ENCODE results near the gene MTHFR. TPM values are rescaled to one million over a fixed set of nuclear protein-coding genes. Genes with fewer than 3 reads are reported as not detected.
A peak's percentile ranks its signal among the peaks of the same experiment; 100 is the strongest.

The MTHFR gene
- total RNA-seq (2014; rRNA removed; shearing (Covaris generic)): 3.5 and 4.6 TPM in 2 replicates

GRCh38 chr1:11805422-11806306 is at the start of gene MTHFR, which contains the start of gene CLCN6:
Gene MTHFR (minus strand): TSS chr1:11805964. CDS start chr1:11803116, 2,848 bp downstream.
Gene CLCN6 (plus strand): TSS chr1:11806191. CDS start chr1:11806263, 72 bp downstream.
- DNase-seq (ENCODE audit: low spot score): peak; percentile 93

- DNase-seq (ENCODE audit: low spot score): no peak
These were observed 49.7 kb upstream of the MTHFR start for GRCh38 chr1:11855430-11855829.

GRCh38 chr1:11854519-11854918 is 48.8 kb upstream of the MTHFR start:
- DNase-seq (ENCODE audit: low spot score): no peak

- DNase-seq (ENCODE audit: low spot score): no peak
These were observed 45.4 kb upstream of the MTHFR start for GRCh38 chr1:11851180-11851579.

GRCh38 chr1:11850156-11850555 is 44.4 kb upstream of the MTHFR start:
- DNase-seq (ENCODE audit: low spot score): no peak

- DNase-seq (ENCODE audit: low spot score): no peak
These were observed 42.6 kb upstream of the MTHFR start for GRCh38 chr1:11848373-11848700.

GRCh38 chr1:11847667-11848372 is 42.1 kb upstream of the MTHFR start, which contains the start of gene NPPA:
Gene NPPA (minus strand): TSS chr1:11847783. CDS start chr1:11847684, 99 bp downstream.
- DNase-seq (ENCODE audit: low spot score): no peak

- no peak for DNase-seq (ENCODE audit: low spot score)
These were observed 40.0 kb upstream of the MTHFR start for GRCh38 chr1:11845641-11846335.

- DNase-seq (ENCODE audit: low spot score): no peak
These were observed 36.6 kb upstream of the MTHFR start for GRCh38 chr1:11842154-11843041.

- no peak for DNase-seq (ENCODE audit: low spot score)
These were observed 35.7 kb upstream of the MTHFR start for GRCh38 chr1:11841245-11842153.

GRCh38 chr1:11839727-11840705 is 34.3 kb upstream of the MTHFR start:
- no peak for DNase-seq (ENCODE audit: low spot score)

GRCh38 chr1:11838349-11839272 is 32.8 kb upstream of the MTHFR start:
- DNase-seq (ENCODE audit: low spot score): peak; percentile 26

GRCh38 chr1:11837767-11838348 is 32.1 kb upstream of the MTHFR start:
- no peak for DNase-seq (ENCODE audit: low spot score)

GRCh38 chr1:11836955-11837766 is 31.4 kb upstream of the MTHFR start:
- no peak for DNase-seq (ENCODE audit: low spot score)

- DNase-seq (ENCODE audit: low spot score): no peak
These were observed 29.9 kb upstream of the MTHFR start for GRCh38 chr1:11835441-11836225.

- no peak for DNase-seq (ENCODE audit: low spot score)
These were observed 28.1 kb upstream of the MTHFR start for GRCh38 chr1:11833900-11834299.

All from A172 (cell line).